H1 (cell line): ENCODE measurements around the gene NPL. TPM values are rescaled to one million over a fixed set of nuclear protein-coding genes. Genes with fewer than 3 reads are reported as not detected.

Experiments
- ASH2L ChIP-seq: fragments of 200-600, 300-600 bp; sonication (generic); IDR thresholded peaks from one replicate; pipeline ENCODE4 v1.7.1; 2017; ENCODE audit warnings: low read length
- BRCA1 ChIP-seq: IDR thresholded peaks from 2 replicates; pipeline ENCODE4 v1.6.1; 2012; ENCODE audit warnings: low read depth, low read length, improper control_type of control experiment
- CBX5 ChIP-seq: fragments of 300-800, 300-1000 bp; sonication (generic); IDR thresholded peaks from 2 replicates; pipeline ENCODE4 v1.7.1; 2016; ENCODE audit warnings: antibody characterized with exemption, low read length, low read depth
- FOSL1 ChIP-seq: IDR thresholded peaks from 2 replicates; pipeline ENCODE4 v1.6.1; 2011; ENCODE audit warnings: mild to moderate bottlenecking, low read depth, low read length, moderate library complexity; ENCODE audit not compliant: insufficient read depth
- GABPA ChIP-seq: IDR thresholded peaks from 2 replicates; pipeline ENCODE4 v1.6.1; 2011; ENCODE audit warnings: mild to moderate bottlenecking, low read length, moderate library complexity, borderline replicate concordance; ENCODE audit not compliant: insufficient read depth
- HDAC6 ChIP-seq: IDR thresholded peaks from one replicate; pipeline ENCODE4 v1.7.1; 2012; ENCODE audit warnings: low read depth, mild to moderate bottlenecking, inconsistent platforms, low read length, moderate library complexity
- JUND ChIP-seq: IDR thresholded peaks from 2 replicates; pipeline ENCODE4 v1.6.1; 2011; ENCODE audit warnings: mild to moderate bottlenecking, improper control_type of control experiment, low read length
- MAFK ChIP-seq: IDR thresholded peaks from 2 replicates; pipeline ENCODE4 v1.6.1; 2012; ENCODE audit warnings: low read depth, mild to moderate bottlenecking, improper control_type of control experiment, low read length
- MAX ChIP-seq: IDR thresholded peaks from 2 replicates; pipeline ENCODE4 v1.6.1; 2012; ENCODE audit warnings: inconsistent platforms
- PHF8 ChIP-seq: fragments of 200-600 bp; sonication (generic); conservative IDR thresholded peaks from 2 replicates; pipeline ENCODE4 v1.7.1; 2012; ENCODE audit warnings: low read depth, mild to moderate bottlenecking, inconsistent platforms, low read length, moderate library complexity
- POLR2A ChIP-seq, 2 experiments: IDR thresholded peaks; 1 replicate in 1 of 2; 2 replicates in 1 of 2; pipeline ENCODE4 v1.6.1; 2011; ENCODE audit warnings: low read depth in 2 of 2, low read length in 2 of 2, mild to moderate bottlenecking in 2 of 2; ENCODE audit errors: control extremely low read depth in 1 of 2
- RAD21 ChIP-seq, 2 experiments: IDR thresholded peaks in 1 of 2; conservative IDR thresholded peaks in 1 of 2; 2 replicates each; pipeline ENCODE4 v1.6.1; 2011; ENCODE audit warnings: low read depth in 2 of 2, low read length in 2 of 2, improper control_type of control experiment in 1 of 2, inconsistent platforms in 1 of 2, mild to moderate bottlenecking in 1 of 2, moderate library complexity in 1 of 2
- RBBP5 ChIP-seq: IDR thresholded peaks from 2 replicates; pipeline ENCODE4 v1.7.1; 2012; ENCODE audit warnings: low read depth, mild to moderate bottlenecking, inconsistent platforms, low read length, moderate library complexity, borderline replicate concordance
- SAP30 ChIP-seq: fragments of 300-600 bp; sonication (generic); IDR thresholded peaks from 2 replicates; pipeline ENCODE4 v1.7.1; 2012; ENCODE audit warnings: low read length, moderate library complexity, mild to moderate bottlenecking, inconsistent platforms; ENCODE audit not compliant: insufficient read depth, insufficient replicate concordance
- SP1 ChIP-seq: IDR thresholded peaks from 2 replicates; pipeline ENCODE4 v1.6.1; 2011; ENCODE audit warnings: low read depth, low read length
- SRF ChIP-seq: IDR thresholded peaks from 2 replicates; pipeline ENCODE4 v1.6.1; 2011; ENCODE audit warnings: mild to moderate bottlenecking, low read depth, low read length, moderate library complexity
- SUZ12 ChIP-seq: fragments of 200-600 bp; sonication (generic); IDR thresholded peaks from 2 replicates; pipeline ENCODE4 v1.6.1; 2012; ENCODE audit warnings: mild to moderate bottlenecking, inconsistent platforms, low read length, moderate library complexity, mixed read lengths
- TAF1 ChIP-seq: IDR thresholded peaks from 2 replicates; pipeline ENCODE4 v1.6.1; 2011; ENCODE audit warnings: mild to moderate bottlenecking, low read depth, low read length
- TAF7 ChIP-seq: optimal IDR thresholded peaks from 2 replicates; pipeline ENCODE3; 2011; ENCODE audit warnings: low read depth, mild to moderate bottlenecking, inconsistent platforms, low read length, moderate library complexity, borderline replicate concordance
- TBP ChIP-seq: IDR thresholded peaks from 2 replicates; pipeline ENCODE4 v1.6.1; 2011; ENCODE audit warnings: low read depth, low read length, improper control_type of control experiment
- TEAD4 ChIP-seq: IDR thresholded peaks from 2 replicates; pipeline ENCODE4 v1.6.1; 2012; ENCODE audit warnings: low read depth, low read length, inconsistent platforms, mixed read lengths
- USF2 ChIP-seq: IDR thresholded peaks from 2 replicates; pipeline ENCODE4 v1.6.1; 2011; ENCODE audit warnings: low read length, improper control_type of control experiment
- YY1 ChIP-seq: IDR thresholded peaks from 2 replicates; pipeline ENCODE4 v1.6.1; 2011; ENCODE audit warnings: low read depth, mild to moderate bottlenecking, low read length
- polyA plus RNA-seq, 7 experiments: library from polyadenylated mRNA; depleted of rRNA in 3 of 7; stranded (reverse) in 5 of 7; unstranded in 2 of 7; fragments of >200 nt in 5 of 7; fragments of 200-250 nt in 2 of 7; gene quantifications; 1 replicate in 5 of 7; 2 replicates in 1 of 7; 4 replicates in 1 of 7; pipeline versions ENCODE4 v1.2.1 to v1.2.3, GENCODE V29; 2011 to 2013; ENCODE audit warnings: missing spikeins in 2 of 7, mixed read lengths in 2 of 7
- total RNA-seq: library from RNA; stranded (reverse); fragmentation: NEBNext Ultra II Directional; extraction: Animal tissue kit (Norgen Biotek cat#: 25700); gene quantifications from 2 replicates; pipeline ENCODE4 v1.2.1, GENCODE V29; 2021

NPL gene
- total and polyA plus RNA-seq, 2 of the 8 experiments (the other 6 are each of a cell fraction or from before 2014, with no cell fraction given): 2.2 to 4.4 TPM

- peak; percentile 84 for TF ChIP-seq YY1
- no peak for TF ChIP-seq RAD21 (IDR thresholded peaks at IDR 0.05 in 1 of 2, conservative IDR thresholded peaks at IDR 0.05 in 1 of 2; ENCODE audit: low read depth in 2 of 2, low read length in 2 of 2)
- TF ChIP-seq POLR2A (IDR thresholded peaks at IDR 0.05; ENCODE audit: control extremely low read depth in 1 of 2, low read depth in 2 of 2, low read length in 2 of 2): peak; percentile 98
- no peak for TF ChIP-seq SP1
- no peak for TF ChIP-seq SRF
- TF ChIP-seq TBP: peak; percentile 95
- no peak for TF ChIP-seq SAP30
- TF ChIP-seq RBBP5: no peak; the same call in 1 of the 2 replicates
- peak; percentile 86 for TF ChIP-seq ASH2L
- no peak for TF ChIP-seq MAFK
- no peak for TF ChIP-seq GABPA
- no peak for TF ChIP-seq FOSL1
- no peak for TF ChIP-seq HDAC6
- TF ChIP-seq USF2: 0 out of 2 replicates have a peak, but pooled peaks have one; percentile 16
- peak; percentile 95 for TF ChIP-seq TAF7
- no peak for TF ChIP-seq CBX5
- peak; percentile 100 for TF ChIP-seq PHF8
- peak; percentile 98 for TF ChIP-seq TAF1
- TF ChIP-seq JUND: peak; percentile 17; the same call in 1 of the 2 replicates
- TF ChIP-seq SUZ12: no peak
- TF ChIP-seq BRCA1: no peak
- TF ChIP-seq TEAD4: 0 out of 2 replicates have a peak, but pooled peaks have one; percentile 1
- peak; percentile 67 for TF ChIP-seq MAX
These were observed 49.9 kb downstream of the NPL start, which contains the start of gene DHX9 (continued) for GRCh38 chr1:182839209-182840066.
